Measurements from ENCODE around the gene AMMECR1. TPM values are rescaled to one million over a fixed set of nuclear protein-coding genes. Genes with fewer than 3 reads are reported as not detected.

The AMMECR1 gene
- total RNA-seq, 1 experiment from 2014 or later = 23.0 TPM

DNA sequence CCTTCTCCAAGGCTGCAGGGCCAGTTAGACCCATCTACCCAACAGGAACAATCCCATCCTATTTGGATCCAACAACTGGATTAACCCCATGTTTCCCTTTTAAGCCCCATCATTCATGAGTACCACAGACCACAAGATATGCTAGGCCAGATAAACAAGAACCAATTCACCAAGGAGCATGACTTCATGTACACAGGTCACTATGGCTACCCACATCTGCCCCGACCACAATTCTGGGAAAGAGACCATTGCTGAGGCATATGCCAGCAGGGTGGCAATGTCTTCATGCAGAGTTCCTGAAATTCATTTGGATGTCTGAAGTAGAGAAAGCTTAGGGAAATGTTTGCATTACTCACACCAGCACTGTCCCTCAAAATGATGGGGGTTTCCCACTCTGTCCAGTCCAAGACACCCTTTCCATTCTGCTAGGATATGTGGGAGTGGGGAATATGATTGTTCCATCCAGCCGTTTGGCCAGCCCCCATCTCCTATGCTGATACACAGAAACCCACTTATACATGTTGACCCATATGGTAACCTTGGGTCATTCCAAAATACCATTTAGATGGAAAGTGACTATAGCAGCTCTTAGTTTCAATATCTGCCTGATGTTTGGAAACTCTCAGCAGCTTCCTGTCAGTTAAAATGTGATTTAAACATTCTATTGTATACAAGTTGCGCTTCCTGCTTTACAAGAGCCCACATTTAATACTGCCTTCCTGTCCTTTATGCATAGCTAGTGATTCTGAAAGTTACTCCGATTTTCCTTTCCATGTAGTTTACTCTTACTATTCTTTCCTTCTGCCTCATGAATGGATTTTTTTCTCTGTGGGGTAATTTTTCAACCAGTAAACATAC, 129.0 kb downstream of the AMMECR1 start:
- no peak for DNase-seq
- no peaks in the 10 kb centered on the region for H3K9me3 Mint-ChIP-seq (ENCODE audit: unreplicated experiment)
- Histone ChIP-seq H3K4me3 (ENCODE audit: low read depth, low read length) (no peak overlapping the region), H3K4me1 (no peaks in the 10 kb centered on the region), H3K9me3 (no peaks in the 10 kb centered on the region), H3K27me3 (replicated peaks; ENCODE audit: control insufficient read depth, insufficient read depth, low read length) (no peaks in the 10 kb centered on the region), H3K36me3 (ENCODE audit: control insufficient read depth, insufficient read depth, low read length) (no peaks in the 10 kb centered on the region)
- TF ChIP-seq, protein P1, sequence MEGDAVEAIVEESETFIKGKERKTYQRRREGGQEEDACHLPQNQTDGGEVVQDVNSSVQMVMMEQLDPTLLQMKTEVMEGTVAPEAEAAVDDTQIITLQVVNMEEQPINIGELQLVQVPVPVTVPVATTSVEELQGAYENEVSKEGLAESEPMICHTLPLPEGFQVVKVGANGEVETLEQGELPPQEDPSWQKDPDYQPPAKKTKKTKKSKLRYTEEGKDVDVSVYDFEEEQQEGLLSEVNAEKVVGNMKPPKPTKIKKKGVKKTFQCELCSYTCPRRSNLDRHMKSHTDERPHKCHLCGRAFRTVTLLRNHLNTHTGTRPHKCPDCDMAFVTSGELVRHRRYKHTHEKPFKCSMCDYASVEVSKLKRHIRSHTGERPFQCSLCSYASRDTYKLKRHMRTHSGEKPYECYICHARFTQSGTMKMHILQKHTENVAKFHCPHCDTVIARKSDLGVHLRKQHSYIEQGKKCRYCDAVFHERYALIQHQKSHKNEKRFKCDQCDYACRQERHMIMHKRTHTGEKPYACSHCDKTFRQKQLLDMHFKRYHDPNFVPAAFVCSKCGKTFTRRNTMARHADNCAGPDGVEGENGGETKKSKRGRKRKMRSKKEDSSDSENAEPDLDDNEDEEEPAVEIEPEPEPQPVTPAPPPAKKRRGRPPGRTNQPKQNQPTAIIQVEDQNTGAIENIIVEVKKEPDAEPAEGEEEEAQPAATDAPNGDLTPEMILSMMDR (IDR thresholded peaks at IDR 0.05; ENCODE audit: insufficient read depth in 1 of 2, low read depth in 1 of 2, low read length in 1 of 2, severe bottlenecking in 1 of 2, unreplicated experiment in 1 of 2) = no peak
- CTCF ChIA-PET = no interaction called here
- no peak overlapping the region for H3K4me3 Mint-ChIP-seq (ENCODE audit: unreplicated experiment)
- H3K36me3 Mint-ChIP-seq (ENCODE audit: insufficient read depth, unreplicated experiment) = no peaks in the 10 kb centered on the region
- POLR2A ChIA-PET = no interaction called here
- H3K4me1 Mint-ChIP-seq (ENCODE audit: low read depth, unreplicated experiment) = no peaks in the 10 kb centered on the region
- intact Hi-C loops (cut with micrococcal nuclease; ENCODE audit: unreplicated experiment) = no loop called here
- H3K27ac Mint-ChIP-seq (ENCODE audit: unreplicated experiment) = no peak overlapping the region
- no peaks in the 10 kb centered on the region for H3K27me3 Mint-ChIP-seq (ENCODE audit: insufficient read depth, unreplicated experiment)
- no TSS peak for BruUV-seq (replicated peaks)

DNA sequence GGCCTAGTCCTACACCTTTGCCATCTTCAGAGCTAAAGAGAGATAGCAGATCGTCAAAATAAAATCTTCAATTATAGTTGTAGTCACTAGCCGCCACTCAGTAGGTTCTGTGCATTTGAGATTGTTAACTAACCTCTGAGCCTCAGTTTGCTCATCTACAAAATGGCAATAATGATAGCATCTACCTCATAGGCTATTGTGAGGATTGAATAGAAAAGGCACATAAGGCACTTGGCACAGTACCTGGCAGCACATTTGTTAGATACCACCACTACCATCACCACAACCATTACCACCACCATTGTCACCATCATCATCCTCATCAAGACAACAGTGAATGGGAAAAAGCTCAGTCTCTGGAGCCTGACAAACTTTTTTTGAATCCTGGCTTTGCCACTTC, 134.6 kb downstream of the AMMECR1 start:
- Histone ChIP-seq H3K4me1 (no peaks in the 10 kb centered on the region), H3K9me3 (no peaks in the 10 kb centered on the region), H3K36me3 (ENCODE audit: control insufficient read depth, insufficient read depth, low read length) (no peaks in the 10 kb centered on the region), H3K27me3 (replicated peaks; ENCODE audit: control insufficient read depth, insufficient read depth, low read length) (no peaks in the 10 kb centered on the region), H3K4me3 (ENCODE audit: low read depth, low read length) (no peak overlapping the region)
- Mint-ChIP-seq H3K9me3 (ENCODE audit: unreplicated experiment) (no peaks in the 10 kb centered on the region), H3K4me3 (ENCODE audit: unreplicated experiment) (no peak overlapping the region), H3K4me1 (ENCODE audit: low read depth, unreplicated experiment) (no peaks in the 10 kb centered on the region), H3K27me3 (ENCODE audit: insufficient read depth, unreplicated experiment) (no peaks in the 10 kb centered on the region), H3K36me3 (ENCODE audit: insufficient read depth, unreplicated experiment) (no peaks in the 10 kb centered on the region), H3K27ac (ENCODE audit: unreplicated experiment) (no peak overlapping the region)
- intact Hi-C loops (cut with micrococcal nuclease; ENCODE audit: unreplicated experiment) = no loop called here
- CTCF ChIA-PET = no interaction called here
- BruUV-seq (replicated peaks) = no TSS peak
- POLR2A ChIA-PET = no interaction called here
- DNase-seq = no peak
- TF ChIP-seq, protein P1 (IDR thresholded peaks at IDR 0.05; ENCODE audit: insufficient read depth in 1 of 2, low read depth in 1 of 2, low read length in 1 of 2, severe bottlenecking in 1 of 2, unreplicated experiment in 1 of 2) = no peak

DNA sequence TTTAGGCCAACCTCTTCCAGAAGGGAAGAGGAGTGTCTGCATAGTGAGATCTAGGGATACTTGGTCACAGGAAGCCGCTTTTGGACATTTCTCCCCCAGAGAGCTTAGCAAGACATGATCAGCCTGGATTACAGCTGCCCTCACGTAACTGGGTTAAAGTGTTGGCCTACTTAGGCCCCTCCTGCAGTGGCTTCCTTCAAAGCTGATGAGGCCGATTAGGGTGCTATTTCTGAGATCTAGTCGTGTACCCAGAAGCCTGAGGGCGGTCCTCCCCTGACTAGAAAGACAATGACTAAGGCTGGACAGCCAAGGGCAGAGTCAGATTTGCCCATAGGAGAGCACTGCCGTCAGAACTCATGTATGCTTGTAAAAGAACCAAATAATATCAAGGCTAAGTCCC, 135.0 kb downstream of the AMMECR1 start:
- ChIA-PET CTCF (interaction anchor here (0.9 kb wide), 1 partner anchor 28 kb away, joined by 4 read pairs; no protein-coding TSS in a partner anchor), POLR2A (no interaction called here)
- no peak for DNase-seq
- TF ChIP-seq, protein P1 (IDR thresholded peaks at IDR 0.05; ENCODE audit: insufficient read depth in 1 of 2, low read depth in 1 of 2, low read length in 1 of 2, severe bottlenecking in 1 of 2, unreplicated experiment in 1 of 2) = no peak
- Mint-ChIP-seq H3K27me3 (ENCODE audit: insufficient read depth, unreplicated experiment) (no peaks in the 10 kb centered on the region), H3K36me3 (ENCODE audit: insufficient read depth, unreplicated experiment) (no peaks in the 10 kb centered on the region), H3K9me3 (ENCODE audit: unreplicated experiment) (no peaks in the 10 kb centered on the region), H3K27ac (ENCODE audit: unreplicated experiment) (no peak overlapping the region), H3K4me3 (ENCODE audit: unreplicated experiment) (no peak overlapping the region), H3K4me1 (ENCODE audit: low read depth, unreplicated experiment) (no peaks in the 10 kb centered on the region)
- H3K4me1 ChIP-seq = no peaks in the 10 kb centered on the region
- no peaks in the 10 kb centered on the region for H3K36me3 ChIP-seq (ENCODE audit: control insufficient read depth, insufficient read depth, low read length)
- H3K4me3 ChIP-seq (ENCODE audit: low read depth, low read length) = no peak overlapping the region
- no TSS peak for BruUV-seq (replicated peaks)
- no peaks in the 10 kb centered on the region for H3K27me3 ChIP-seq (replicated peaks; ENCODE audit: control insufficient read depth, insufficient read depth, low read length)
- no peaks in the 10 kb centered on the region for H3K9me3 ChIP-seq
- intact Hi-C loops (cut with micrococcal nuclease; ENCODE audit: unreplicated experiment) = no loop called here
